Right hindlimb (tissue), 1 donor: ENCODE results near the gene PIGN.

Source experiments
- DNase-seq: peaks from one replicate; pipeline ENCODE4 v3.0.0-alpha.2; 2018

PIGN gene

GRCh38 chr18:62102221-62102620, 84.6 kb downstream of the PIGN start:
- no peak for DNase-seq

GRCh38 chr18:62101321-62101721, 85.5 kb downstream of the PIGN start:
- no peak for DNase-seq

- DNase-seq = no peak
Measured at GRCh38 chr18:62098960-62099359, 87.9 kb downstream of the PIGN start.

GRCh38 chr18:62097698-62098097, 89.2 kb downstream of the PIGN start:
- no peak for DNase-seq

- no peak for DNase-seq
Measured at GRCh38 chr18:62091487-62092120, 95.3 kb downstream of the PIGN start.

GRCh38 chr18:62089174-62089573, 97.7 kb downstream of the PIGN start:
- no peak for DNase-seq

GRCh38 chr18:62088156-62088555, 98.7 kb downstream of the PIGN start:
- no peak for DNase-seq

- DNase-seq = no peak
Measured at GRCh38 chr18:62085756-62086155, 101.1 kb downstream of the PIGN start.

- no peak for DNase-seq
Measured at GRCh38 chr18:62081761-62082294, 105.0 kb downstream of the PIGN start.

- DNase-seq = no peak
Measured at GRCh38 chr18:62081248-62081647, 105.6 kb downstream of the PIGN start.

- no peak for DNase-seq
Measured at GRCh38 chr18:62080172-62080900, 106.5 kb downstream of the PIGN start.

- no peak for DNase-seq
Measured at GRCh38 chr18:62073461-62074281, 113.2 kb downstream of the PIGN start.

- no peak for DNase-seq
Measured at GRCh38 chr18:62072370-62072769, 114.5 kb downstream of the PIGN start.

GRCh38 chr18:62071071-62071470, 115.8 kb downstream of the PIGN start:
- DNase-seq = no peak

- no peak for DNase-seq
Measured at GRCh38 chr18:62070302-62070701, 116.6 kb downstream of the PIGN start.

GRCh38 chr18:62069556-62069955, 117.3 kb downstream of the PIGN start:
- DNase-seq = no peak

GRCh38 chr18:62066102-62066818, 120.6 kb downstream of the PIGN start:
- no peak for DNase-seq

GRCh38 chr18:62064361-62064760, 122.5 kb downstream of the PIGN start:
- DNase-seq = no peak

- DNase-seq = no peak
Measured at GRCh38 chr18:62061821-62062478, 124.9 kb downstream of the PIGN start.

- no peak for DNase-seq
Measured at GRCh38 chr18:62060820-62061219, 126.0 kb downstream of the PIGN start.

- DNase-seq = no peak
Measured at GRCh38 chr18:62054929-62055498, 131.8 kb downstream of the PIGN start.

- no peak for DNase-seq
Measured at GRCh38 chr18:62048279-62048678, 138.6 kb downstream of the PIGN start.
